ENCODE results near the gene MALL. TPM values are rescaled to one million over a fixed set of nuclear protein-coding genes. Genes with fewer than 3 reads are reported as not detected.
"Not testable (repeated sequence)": the region's sequence is repeated elsewhere in the genome, so short reads cannot be mapped to it uniquely, and the experiment has no call there.

Gene MALL
- total and polyA plus RNA-seq, 10 of the 15 experiments (the other 5 are each of a cell fraction or from before 2014, with no cell fraction given): 0.26 TPM; not detected in 9

DNA sequence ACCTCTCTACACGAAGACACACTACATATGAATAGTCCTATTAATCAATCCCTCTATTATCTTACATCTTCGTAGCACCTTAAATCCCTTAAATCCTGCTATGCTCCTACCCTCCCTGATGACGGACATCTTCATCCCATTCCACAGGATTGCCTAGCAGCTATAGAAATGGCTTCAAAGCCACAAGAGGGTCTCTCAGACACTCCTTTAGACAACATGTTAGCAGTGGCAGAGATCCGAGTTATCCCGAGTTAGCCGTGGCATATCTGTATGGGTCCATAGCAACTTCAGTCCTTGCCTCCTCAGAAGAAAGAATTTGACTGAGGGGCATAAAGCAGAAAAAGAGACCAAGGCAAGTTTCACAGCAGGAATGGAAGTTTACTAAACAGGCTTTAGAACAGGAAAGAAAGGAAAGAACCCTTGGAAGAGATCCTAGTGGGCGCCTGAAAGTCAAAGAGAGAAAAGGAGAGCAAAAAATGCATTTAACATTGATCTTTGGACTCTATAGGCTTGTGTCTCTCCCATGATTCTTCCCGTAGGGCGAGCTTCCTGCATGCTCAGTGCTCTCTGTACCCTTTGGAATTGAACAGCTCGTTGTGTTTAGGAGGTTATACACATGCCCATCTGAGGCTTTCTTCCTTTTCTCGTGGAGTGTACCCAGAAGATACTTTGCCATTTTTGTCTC, 56.5 kb downstream of the MALL start:
- POLR2A ChIA-PET; H3K9me3 ChIP-seq (replicated peaks; ENCODE audit: control insufficient read depth, insufficient read depth, low read length); CTCF ChIA-PET; SMC1A ChIA-PET (ENCODE audit: uncharacterized antibody, unreplicated experiment); in situ Hi-C loops (cut with MboI); H3K27me3 ChIP-seq (replicated peaks in 1 of 2; ENCODE audit: control insufficient read depth in 2 of 2, insufficient read depth in 2 of 2, low read length in 1 of 2); H3K4me1 ChIP-seq (ENCODE audit: control insufficient read depth, insufficient read depth, low read length); BruUV-seq (replicated peaks); DNase-seq (ENCODE audit: low read depth, low spot score); H3K27ac ChIP-seq (ENCODE audit: control insufficient read depth, insufficient read depth); H3K4me2 ChIP-seq (ENCODE audit: control insufficient read depth, insufficient read depth); H3K9ac ChIP-seq (ENCODE audit: control insufficient read depth, insufficient read depth, low read length); H2AFZ ChIP-seq (ENCODE audit: control insufficient read depth, low read depth, low read length); H3K4me3 ChIP-seq; H4K20me1 ChIP-seq (ENCODE audit: control insufficient read depth, insufficient read depth); H3K79me2 ChIP-seq (ENCODE audit: control insufficient read depth, insufficient read depth, low read length); ATAC-seq; RAD21 ChIA-PET (ENCODE audit: unreplicated experiment); intact Hi-C loops (cut with micrococcal nuclease; ENCODE audit: unreplicated experiment); FAIRE-seq; H3K36me3 ChIP-seq (ENCODE audit: control insufficient read depth in 2 of 2, insufficient read depth in 2 of 2, low read length in 1 of 2): not testable (repeated sequence)
- no CpG with 5 or more reads among the region's 11 CpGs for WGBS (ENCODE audit: insufficient coverage, insufficient replicate concordance, low lambda C conversion rate, missing lambda C conversion rate)

DNA sequence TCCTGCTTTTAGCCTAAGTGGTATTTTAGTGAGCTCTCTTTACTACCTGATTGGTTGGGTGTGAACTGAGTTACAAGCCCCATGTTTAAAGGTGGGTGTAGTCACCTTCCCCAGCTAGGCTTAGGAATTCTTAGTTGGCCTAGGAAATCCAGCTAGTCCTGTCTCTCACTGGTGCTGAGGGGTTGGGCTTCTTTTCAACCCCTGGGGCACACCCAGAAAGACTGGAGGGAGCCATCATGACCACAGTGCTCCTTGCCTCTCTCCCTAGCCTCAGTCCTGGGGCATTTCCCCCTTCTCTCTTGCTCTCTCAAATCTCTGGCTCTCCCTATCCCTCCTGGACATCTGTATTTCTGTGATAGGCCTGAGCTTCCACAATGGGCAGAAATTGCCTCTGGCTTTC, 57.6 kb downstream of the MALL start:
- H3K9ac ChIP-seq (ENCODE audit: control insufficient read depth, insufficient read depth, low read length); H4K20me1 ChIP-seq (ENCODE audit: control insufficient read depth, insufficient read depth); in situ Hi-C loops (cut with MboI); H2AFZ ChIP-seq (ENCODE audit: control insufficient read depth, low read depth, low read length); BruUV-seq (replicated peaks); DNase-seq (ENCODE audit: low read depth, low spot score); H3K4me1 ChIP-seq (ENCODE audit: control insufficient read depth, insufficient read depth, low read length); H3K4me2 ChIP-seq (ENCODE audit: control insufficient read depth, insufficient read depth); H3K4me3 ChIP-seq; H3K9me3 ChIP-seq (replicated peaks; ENCODE audit: control insufficient read depth, insufficient read depth, low read length); POLR2A ChIA-PET; H3K36me3 ChIP-seq (ENCODE audit: control insufficient read depth in 2 of 2, insufficient read depth in 2 of 2, low read length in 1 of 2); H3K27ac ChIP-seq (ENCODE audit: control insufficient read depth, insufficient read depth); CTCF ChIA-PET; intact Hi-C loops (cut with micrococcal nuclease; ENCODE audit: unreplicated experiment); H3K27me3 ChIP-seq (replicated peaks in 1 of 2; ENCODE audit: control insufficient read depth in 2 of 2, insufficient read depth in 2 of 2, low read length in 1 of 2); H3K79me2 ChIP-seq (ENCODE audit: control insufficient read depth, insufficient read depth, low read length); RAD21 ChIA-PET (ENCODE audit: unreplicated experiment); ATAC-seq; FAIRE-seq; SMC1A ChIA-PET (ENCODE audit: uncharacterized antibody, unreplicated experiment): not testable (repeated sequence)

DNA sequence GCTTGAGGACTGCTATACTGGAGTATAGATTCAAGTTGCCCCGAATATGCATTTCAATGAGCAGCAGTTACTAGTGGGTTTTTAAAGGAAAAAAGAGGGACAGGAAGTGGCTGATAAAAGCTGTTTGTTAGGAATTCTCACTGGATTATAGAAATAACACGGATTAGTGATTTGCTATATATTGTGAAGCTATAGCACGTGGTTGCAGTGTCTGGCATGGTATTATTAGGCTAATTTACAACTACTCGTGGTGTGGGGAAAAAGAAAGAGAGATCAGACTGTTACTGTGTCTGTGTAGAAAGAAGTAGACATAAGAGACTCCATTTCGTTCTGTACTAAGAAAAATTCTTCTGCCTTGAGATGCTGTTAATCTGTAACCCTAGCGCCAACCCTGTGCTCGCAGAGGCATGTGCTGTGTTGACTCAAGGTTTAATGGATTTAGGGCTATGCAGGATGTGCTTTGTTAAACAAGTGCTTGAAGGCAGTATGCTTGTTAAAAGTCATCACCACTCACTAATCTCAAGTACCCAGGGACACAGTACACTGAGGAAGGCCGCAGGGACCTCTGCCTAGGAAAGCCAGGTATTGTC, 59.7 kb downstream of the MALL start:
- H3K4me1 ChIP-seq (ENCODE audit: control insufficient read depth, insufficient read depth, low read length); H3K4me2 ChIP-seq (ENCODE audit: control insufficient read depth, insufficient read depth); FAIRE-seq; DNase-seq (ENCODE audit: low read depth, low spot score); CTCF ChIA-PET; H3K27ac ChIP-seq (ENCODE audit: control insufficient read depth, insufficient read depth); ATAC-seq; H2AFZ ChIP-seq (ENCODE audit: control insufficient read depth, low read depth, low read length); H3K9me3 ChIP-seq (replicated peaks; ENCODE audit: control insufficient read depth, insufficient read depth, low read length); H4K20me1 ChIP-seq (ENCODE audit: control insufficient read depth, insufficient read depth); H3K4me3 ChIP-seq; POLR2A ChIA-PET; BruUV-seq (replicated peaks); H3K9ac ChIP-seq (ENCODE audit: control insufficient read depth, insufficient read depth, low read length); intact Hi-C loops (cut with micrococcal nuclease; ENCODE audit: unreplicated experiment); RAD21 ChIA-PET (ENCODE audit: unreplicated experiment); H3K79me2 ChIP-seq (ENCODE audit: control insufficient read depth, insufficient read depth, low read length); in situ Hi-C loops (cut with MboI); SMC1A ChIA-PET (ENCODE audit: uncharacterized antibody, unreplicated experiment); H3K36me3 ChIP-seq (ENCODE audit: control insufficient read depth in 2 of 2, insufficient read depth in 2 of 2, low read length in 1 of 2); H3K27me3 ChIP-seq (replicated peaks in 1 of 2; ENCODE audit: control insufficient read depth in 2 of 2, insufficient read depth in 2 of 2, low read length in 1 of 2): not testable (repeated sequence)
- WGBS (ENCODE audit: insufficient coverage, insufficient replicate concordance, low lambda C conversion rate, missing lambda C conversion rate): no CpG with 5 or more reads among the region's 8 CpGs

DNA sequence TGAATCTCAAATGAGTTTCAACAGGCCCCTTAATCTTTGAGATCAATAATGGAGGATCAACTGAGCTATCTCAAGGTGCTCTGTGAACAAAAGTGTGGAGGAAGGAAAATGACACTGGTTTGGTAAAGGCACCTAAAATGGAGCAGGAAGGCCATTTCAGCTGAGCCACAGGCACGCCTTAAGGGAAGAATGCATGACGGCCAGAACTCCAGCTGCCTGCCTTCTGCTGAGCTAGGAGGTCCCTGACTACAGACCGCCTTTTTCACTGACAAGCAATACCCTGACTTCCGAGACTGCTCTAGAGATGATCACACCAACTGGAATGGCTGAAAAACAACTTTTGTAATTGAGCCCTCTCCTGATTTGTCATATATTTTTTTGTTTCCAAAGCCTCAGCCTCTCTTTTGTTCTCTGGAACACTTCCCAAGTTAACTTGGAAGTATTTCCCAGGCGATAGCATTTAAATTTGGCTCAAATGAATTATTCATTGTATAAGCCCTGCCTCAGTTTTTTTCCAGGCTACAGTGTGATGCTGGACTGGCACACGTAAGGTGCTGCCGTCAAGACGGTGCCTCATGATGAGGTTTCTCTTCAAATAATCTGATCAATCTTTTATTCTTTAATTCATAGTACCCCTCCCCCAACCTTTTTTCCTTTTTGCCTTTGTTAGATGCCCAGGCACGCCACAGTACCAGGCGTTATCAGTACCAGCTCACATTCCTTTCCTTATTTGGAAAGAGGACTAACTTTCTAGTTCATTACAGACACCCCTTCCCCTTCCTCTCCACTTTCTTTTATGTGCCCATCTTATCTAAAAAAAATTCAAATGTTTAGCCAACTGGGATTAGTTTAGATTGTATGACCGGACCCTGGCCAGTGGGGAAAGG, 60.9 kb downstream of the MALL start:
- FAIRE-seq; H3K79me2 ChIP-seq (ENCODE audit: control insufficient read depth, insufficient read depth, low read length); H3K9ac ChIP-seq (ENCODE audit: control insufficient read depth, insufficient read depth, low read length); H3K27ac ChIP-seq (ENCODE audit: control insufficient read depth, insufficient read depth); DNase-seq (ENCODE audit: low read depth, low spot score); in situ Hi-C loops (cut with MboI); H4K20me1 ChIP-seq (ENCODE audit: control insufficient read depth, insufficient read depth); H3K9me3 ChIP-seq (replicated peaks; ENCODE audit: control insufficient read depth, insufficient read depth, low read length); H3K4me1 ChIP-seq (ENCODE audit: control insufficient read depth, insufficient read depth, low read length); H2AFZ ChIP-seq (ENCODE audit: control insufficient read depth, low read depth, low read length); H3K4me2 ChIP-seq (ENCODE audit: control insufficient read depth, insufficient read depth); intact Hi-C loops (cut with micrococcal nuclease; ENCODE audit: unreplicated experiment); SMC1A ChIA-PET (ENCODE audit: uncharacterized antibody, unreplicated experiment); RAD21 ChIA-PET (ENCODE audit: unreplicated experiment); CTCF ChIA-PET; POLR2A ChIA-PET; H3K4me3 ChIP-seq; H3K27me3 ChIP-seq (replicated peaks in 1 of 2; ENCODE audit: control insufficient read depth in 2 of 2, insufficient read depth in 2 of 2, low read length in 1 of 2); ATAC-seq; H3K36me3 ChIP-seq (ENCODE audit: control insufficient read depth in 2 of 2, insufficient read depth in 2 of 2, low read length in 1 of 2); BruUV-seq (replicated peaks): not testable (repeated sequence)
- 35% methylated on average over 3 of the region's 11 CpGs for WGBS (ENCODE audit: insufficient coverage, insufficient replicate concordance, low lambda C conversion rate, missing lambda C conversion rate)
